ENCODE results near the gene CYREN. TPM values are rescaled to one million over a fixed set of nuclear protein-coding genes. Genes with fewer than 3 reads are reported as not detected.

The CYREN gene
- total and polyA plus RNA-seq, 2 of the 13 experiments (the other 11 are each of a cell fraction or from before 2014, with no cell fraction given): 20.7 to 60.7 TPM

DNA sequence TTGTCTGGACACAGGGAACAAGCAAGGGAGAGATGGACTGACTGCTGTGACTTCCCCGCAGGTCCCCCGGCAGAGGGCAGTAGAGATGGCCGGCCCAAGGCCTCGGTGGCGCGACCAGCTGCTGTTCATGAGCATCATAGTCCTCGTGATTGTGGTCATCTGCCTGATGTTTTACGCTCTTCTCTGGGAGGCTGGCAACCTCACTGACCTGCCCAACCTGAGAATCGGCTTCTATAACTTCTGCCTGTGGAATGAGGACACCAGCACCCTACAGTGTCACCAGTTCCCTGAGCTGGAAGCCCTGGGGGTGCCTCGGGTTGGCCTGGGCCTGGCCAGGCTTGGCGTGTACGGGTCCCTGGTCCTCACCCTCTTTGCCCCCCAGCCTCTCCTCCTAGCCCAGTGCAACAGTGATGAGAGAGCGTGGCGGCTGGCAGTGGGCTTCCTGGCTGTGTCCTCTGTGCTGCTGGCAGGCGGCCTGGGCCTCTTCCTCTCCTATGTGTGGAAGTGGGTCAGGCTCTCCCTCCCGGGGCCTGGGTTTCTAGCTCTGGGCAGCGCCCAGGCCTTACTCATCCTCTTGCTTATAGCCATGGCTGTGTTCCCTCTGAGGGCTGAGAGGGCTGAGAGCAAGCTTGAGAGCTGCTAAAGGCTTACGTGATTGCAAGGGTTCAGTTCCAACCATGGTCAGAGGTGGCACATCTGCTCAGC is 6.0 kb downstream of the CYREN start (continued):
- TF ChIP-seq TFDP1 (CRISPR knock-in tag; IDR thresholded peaks at IDR 0.05; ENCODE audit: borderline replicate concordance): no peak
- TF ChIP-seq ZNF33B (CRISPR knock-in tag; IDR thresholded peaks at IDR 0.05): no peak
- peak; percentile 63; the same call in 1 of the 2 replicates for TF ChIP-seq ZNF317 (CRISPR knock-in tag; IDR thresholded peaks at IDR 0.05)
- TF ChIP-seq, protein P1, sequence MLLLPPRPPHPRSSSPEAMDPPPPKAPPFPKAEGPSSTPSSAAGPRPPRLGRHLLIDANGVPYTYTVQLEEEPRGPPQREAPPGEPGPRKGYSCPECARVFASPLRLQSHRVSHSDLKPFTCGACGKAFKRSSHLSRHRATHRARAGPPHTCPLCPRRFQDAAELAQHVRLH (CRISPR knock-in tag; IDR thresholded peaks at IDR 0.05; ENCODE audit: borderline replicate concordance, low read depth): no peak
- TF ChIP-seq NONO (IDR thresholded peaks at IDR 0.05): no peak
- 0 out of 2 replicates have a peak, but pooled peaks have one; percentile 22 for TF ChIP-seq NONO (CRISPR knock-in tag; conservative IDR thresholded peaks at IDR 0.05)
- no peak for TF ChIP-seq DNMT3B (CRISPR knock-in tag; conservative IDR thresholded peaks at IDR 0.05)
- TF ChIP-seq NCOA2 (CRISPR knock-in tag; IDR thresholded peaks at IDR 0.05): no peak
- peak; percentile 31; the same call in 1 of the 2 replicates for TF ChIP-seq TAF1 (CRISPR knock-in tag; IDR thresholded peaks at IDR 0.05)
- TF ChIP-seq TARDBP (CRISPR knock-in tag; IDR thresholded peaks at IDR 0.05): no peak
- TF ChIP-seq ZFP41 (CRISPR knock-in tag; IDR thresholded peaks at IDR 0.05; ENCODE audit: borderline replicate concordance): no peak
- TF ChIP-seq PHF5A (CRISPR knock-in tag; IDR thresholded peaks at IDR 0.05; ENCODE audit: low read depth, unreplicated experiment): no peak
- 0 out of 2 replicates have a peak, but pooled peaks have one; percentile 18 for TF ChIP-seq POLR2AphosphoS5 (IDR thresholded peaks at IDR 0.05; ENCODE audit: low read depth, low read length)
- no peak for TF ChIP-seq MAZ (IDR thresholded peaks at IDR 0.05; ENCODE audit: borderline replicate concordance, low read depth, low read length)
- TF ChIP-seq MAZ (CRISPR knock-in tag; IDR thresholded peaks at IDR 0.05; ENCODE audit: low read depth): no peak
- TF ChIP-seq ZNF12 (CRISPR knock-in tag; IDR thresholded peaks at IDR 0.05): no peak
